HL-60 (cell line): ENCODE data around the gene FAM180B.

Source experiments
- DNase-seq, 2 experiments: peaks; one replicate each; pipeline ENCODE4 v3.0.0-alpha.2; 2010 to 2020; ENCODE audit warnings: low read depth in 1 of 2, low spot score in 1 of 2
- H3K27ac ChIP-seq: fragments of 250-450 bp; sonication (Bioruptor Pico); replicated peaks from 2 replicates; pipeline ENCODE4 v1.5.1; 2020; ENCODE audit warnings: mild to moderate bottlenecking, moderate library complexity
- H3K27me3 ChIP-seq: fragments of 250-450 bp; sonication (Bioruptor Pico); 2 replicates; pipeline ENCODE4 v1.5.1; 2021; ENCODE audit warnings: mild to moderate bottlenecking, moderate library complexity; ENCODE audit not compliant: insufficient read depth, poor library complexity, severe bottlenecking
- H3K4me3 ChIP-seq: replicated peaks from 2 replicates; pipeline ENCODE4 v1.5.1; 2011; ENCODE audit warnings: mild to moderate bottlenecking, control low read depth, low read length; ENCODE audit not compliant: insufficient read depth
- GABPA ChIP-seq: IDR thresholded peaks from 2 replicates; pipeline ENCODE4 v1.6.1; 2012; ENCODE audit warnings: low read depth
- POLR2AphosphoS5 ChIP-seq: IDR thresholded peaks from 2 replicates; pipeline ENCODE4 v1.6.1; 2012; ENCODE audit warnings: low read depth
- SPI1 ChIP-seq: IDR thresholded peaks from 2 replicates; pipeline ENCODE4 v1.6.1; 2012; ENCODE audit warnings: low read depth, mild to moderate bottlenecking, borderline replicate concordance
- TF ChIP-seq, protein P1 (sequence below): IDR thresholded peaks from 2 replicates; pipeline ENCODE4 v1.6.1; 2012; ENCODE audit warnings: low read depth; ENCODE audit not compliant: insufficient replicate concordance
- TF ChIP-seq, protein P2 (sequence below): IDR thresholded peaks from one replicate; pipeline ENCODE4 v1.5.1; 2011; ENCODE audit warnings: low read length, control low read depth, inconsistent platforms; ENCODE audit not compliant: insufficient read depth

The FAM180B gene

DNA sequence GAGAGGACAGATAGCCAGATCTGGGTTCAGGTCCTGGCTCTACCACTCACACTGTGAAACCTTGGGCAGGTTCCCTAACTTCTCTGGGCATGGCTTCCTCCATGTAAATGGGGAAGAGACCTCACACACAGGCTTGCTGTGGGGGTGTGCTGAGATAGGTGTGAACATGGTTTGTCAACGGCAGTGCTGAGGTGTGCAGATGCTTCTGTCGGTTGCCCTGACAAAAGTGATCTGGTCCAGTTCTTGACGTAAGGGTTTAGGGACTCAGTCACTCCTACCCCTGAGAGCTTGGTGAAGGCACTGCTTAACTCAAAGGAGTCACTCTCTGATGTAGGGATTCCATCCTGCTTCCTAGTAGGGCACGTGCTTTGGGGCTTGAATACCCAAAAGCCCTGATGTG lies 5.8 kb downstream of the FAM180B start:
- Histone ChIP-seq H3K27me3 (peaks cover 17% of the 10 kb centered on the region), H3K4me3 (no peak overlapping the region), H3K27ac (no peak overlapping the region)
- no peak for TF ChIP-seq POLR2AphosphoS5
- TF ChIP-seq, protein P1, sequence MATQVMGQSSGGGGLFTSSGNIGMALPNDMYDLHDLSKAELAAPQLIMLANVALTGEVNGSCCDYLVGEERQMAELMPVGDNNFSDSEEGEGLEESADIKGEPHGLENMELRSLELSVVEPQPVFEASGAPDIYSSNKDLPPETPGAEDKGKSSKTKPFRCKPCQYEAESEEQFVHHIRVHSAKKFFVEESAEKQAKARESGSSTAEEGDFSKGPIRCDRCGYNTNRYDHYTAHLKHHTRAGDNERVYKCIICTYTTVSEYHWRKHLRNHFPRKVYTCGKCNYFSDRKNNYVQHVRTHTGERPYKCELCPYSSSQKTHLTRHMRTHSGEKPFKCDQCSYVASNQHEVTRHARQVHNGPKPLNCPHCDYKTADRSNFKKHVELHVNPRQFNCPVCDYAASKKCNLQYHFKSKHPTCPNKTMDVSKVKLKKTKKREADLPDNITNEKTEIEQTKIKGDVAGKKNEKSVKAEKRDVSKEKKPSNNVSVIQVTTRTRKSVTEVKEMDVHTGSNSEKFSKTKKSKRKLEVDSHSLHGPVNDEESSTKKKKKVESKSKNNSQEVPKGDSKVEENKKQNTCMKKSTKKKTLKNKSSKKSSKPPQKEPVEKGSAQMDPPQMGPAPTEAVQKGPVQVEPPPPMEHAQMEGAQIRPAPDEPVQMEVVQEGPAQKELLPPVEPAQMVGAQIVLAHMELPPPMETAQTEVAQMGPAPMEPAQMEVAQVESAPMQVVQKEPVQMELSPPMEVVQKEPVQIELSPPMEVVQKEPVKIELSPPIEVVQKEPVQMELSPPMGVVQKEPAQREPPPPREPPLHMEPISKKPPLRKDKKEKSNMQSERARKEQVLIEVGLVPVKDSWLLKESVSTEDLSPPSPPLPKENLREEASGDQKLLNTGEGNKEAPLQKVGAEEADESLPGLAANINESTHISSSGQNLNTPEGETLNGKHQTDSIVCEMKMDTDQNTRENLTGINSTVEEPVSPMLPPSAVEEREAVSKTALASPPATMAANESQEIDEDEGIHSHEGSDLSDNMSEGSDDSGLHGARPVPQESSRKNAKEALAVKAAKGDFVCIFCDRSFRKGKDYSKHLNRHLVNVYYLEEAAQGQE: no peak
- TF ChIP-seq SPI1: no peak
- TF ChIP-seq, protein P2, sequence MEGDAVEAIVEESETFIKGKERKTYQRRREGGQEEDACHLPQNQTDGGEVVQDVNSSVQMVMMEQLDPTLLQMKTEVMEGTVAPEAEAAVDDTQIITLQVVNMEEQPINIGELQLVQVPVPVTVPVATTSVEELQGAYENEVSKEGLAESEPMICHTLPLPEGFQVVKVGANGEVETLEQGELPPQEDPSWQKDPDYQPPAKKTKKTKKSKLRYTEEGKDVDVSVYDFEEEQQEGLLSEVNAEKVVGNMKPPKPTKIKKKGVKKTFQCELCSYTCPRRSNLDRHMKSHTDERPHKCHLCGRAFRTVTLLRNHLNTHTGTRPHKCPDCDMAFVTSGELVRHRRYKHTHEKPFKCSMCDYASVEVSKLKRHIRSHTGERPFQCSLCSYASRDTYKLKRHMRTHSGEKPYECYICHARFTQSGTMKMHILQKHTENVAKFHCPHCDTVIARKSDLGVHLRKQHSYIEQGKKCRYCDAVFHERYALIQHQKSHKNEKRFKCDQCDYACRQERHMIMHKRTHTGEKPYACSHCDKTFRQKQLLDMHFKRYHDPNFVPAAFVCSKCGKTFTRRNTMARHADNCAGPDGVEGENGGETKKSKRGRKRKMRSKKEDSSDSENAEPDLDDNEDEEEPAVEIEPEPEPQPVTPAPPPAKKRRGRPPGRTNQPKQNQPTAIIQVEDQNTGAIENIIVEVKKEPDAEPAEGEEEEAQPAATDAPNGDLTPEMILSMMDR: no peak
- no peak for TF ChIP-seq GABPA
- peak in 1 of 2 experiments; percentile 30 for DNase-seq

DNA sequence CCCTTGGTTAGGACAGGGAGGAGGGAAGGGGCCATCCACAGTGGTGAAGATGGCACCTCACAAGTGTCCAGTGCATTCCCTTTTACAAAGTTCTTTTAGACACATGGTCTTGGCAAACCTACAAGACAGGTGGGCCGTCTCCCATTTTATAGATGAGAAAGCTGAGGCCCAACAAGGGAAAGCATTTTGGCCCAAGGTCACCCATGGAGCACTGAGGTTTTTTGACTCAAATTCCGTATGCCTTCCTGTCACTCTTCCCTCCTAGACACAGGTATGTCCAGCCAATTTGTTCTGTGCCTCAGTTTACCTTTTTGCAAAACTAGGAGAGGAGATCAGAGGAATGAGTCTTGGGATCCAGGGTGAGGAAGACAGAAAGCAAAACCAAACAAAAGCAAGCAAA lies 6.5 kb downstream of the FAM180B start:
- peaks cover 17% of the 10 kb centered on the region for H3K27me3 ChIP-seq
- H3K4me3 ChIP-seq: no peak overlapping the region
- TF ChIP-seq GABPA: no peak
- TF ChIP-seq SPI1: no peak
- TF ChIP-seq, protein P2: no peak
- TF ChIP-seq POLR2AphosphoS5: no peak
- TF ChIP-seq, protein P1: no peak
- DNase-seq: no peak
- no peak overlapping the region for H3K27ac ChIP-seq

DNA sequence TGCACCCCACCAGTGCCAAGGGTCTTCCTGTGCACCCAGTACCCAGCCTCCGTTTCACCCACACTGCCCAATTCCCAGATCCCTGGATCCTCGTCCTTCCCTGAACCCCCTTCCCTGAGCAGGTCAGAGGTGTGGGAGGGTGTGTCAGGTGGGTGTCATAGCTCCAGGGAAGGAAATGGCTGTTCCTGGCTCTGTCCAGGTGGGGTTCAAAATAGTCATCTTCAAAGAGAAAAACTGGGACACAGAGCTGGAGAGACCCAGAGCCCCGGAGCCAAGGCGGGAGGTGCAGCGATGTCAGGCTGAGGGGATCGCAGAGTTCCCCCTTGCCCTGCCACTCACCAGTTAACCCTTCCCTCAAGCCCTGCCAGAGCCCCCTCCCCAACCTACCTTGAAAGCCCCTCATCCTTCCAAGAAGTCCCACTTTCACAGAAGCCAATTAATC lies 7.0 kb downstream of the FAM180B start:
- peaks cover 17% of the 10 kb centered on the region for H3K27me3 ChIP-seq
- DNase-seq: no peak
- H3K27ac ChIP-seq: no peak overlapping the region
- TF ChIP-seq, protein P2: no peak
- no peak for TF ChIP-seq POLR2AphosphoS5
- no peak for TF ChIP-seq SPI1
- no peak for TF ChIP-seq GABPA
- TF ChIP-seq, protein P1: no peak
- no peak overlapping the region for H3K4me3 ChIP-seq
